Activated T-helper 1 cell treated with Interleukin-2 at 50 U/mL for 16 hours (primary cell): ENCODE results near the gene ACKR2.

Source experiments
- DNase-seq: peaks from one replicate; pipeline ENCODE4 v3.0.0-alpha.2; 2020; ENCODE audit warnings: low read depth

The ACKR2 gene

DNA sequence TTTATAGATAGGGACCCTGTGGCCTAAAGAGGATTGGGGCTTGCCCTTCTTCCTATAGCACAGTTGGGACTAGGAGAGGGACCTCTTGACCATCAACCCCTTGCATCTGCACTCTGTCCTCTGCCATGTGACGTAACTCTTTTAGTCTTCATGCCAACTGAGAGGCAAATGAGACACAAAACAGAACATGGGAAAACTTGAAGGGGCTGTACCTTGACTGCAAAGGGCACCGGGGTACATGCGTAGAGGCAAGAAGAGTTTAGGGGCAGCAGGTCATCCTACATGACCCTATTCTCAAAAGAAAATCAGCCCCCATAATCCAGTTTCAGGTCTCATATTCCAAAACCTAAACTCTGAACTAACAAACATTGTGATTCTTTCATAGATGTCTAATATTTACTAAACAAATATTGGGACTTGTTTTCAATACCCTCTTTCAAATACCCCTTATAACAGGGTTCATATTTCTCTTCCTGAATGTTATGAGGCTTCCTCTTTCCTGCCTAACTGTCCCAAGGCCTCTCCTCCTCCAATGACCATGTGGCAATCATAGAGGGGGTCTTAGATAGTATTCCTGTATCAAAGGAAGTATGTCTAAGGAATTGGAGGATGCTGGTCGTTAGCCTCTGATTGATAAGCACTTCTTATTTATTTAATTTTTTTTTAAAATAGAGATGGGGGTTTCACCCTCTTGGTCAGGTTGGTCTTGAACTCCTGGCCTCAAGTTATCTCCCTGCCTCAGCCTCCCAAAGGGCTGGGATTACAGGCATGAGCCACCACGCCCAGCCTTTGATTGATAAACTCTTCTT lies 20.6 kb downstream of the ACKR2 start:
- DNase-seq: no peak

DNA sequence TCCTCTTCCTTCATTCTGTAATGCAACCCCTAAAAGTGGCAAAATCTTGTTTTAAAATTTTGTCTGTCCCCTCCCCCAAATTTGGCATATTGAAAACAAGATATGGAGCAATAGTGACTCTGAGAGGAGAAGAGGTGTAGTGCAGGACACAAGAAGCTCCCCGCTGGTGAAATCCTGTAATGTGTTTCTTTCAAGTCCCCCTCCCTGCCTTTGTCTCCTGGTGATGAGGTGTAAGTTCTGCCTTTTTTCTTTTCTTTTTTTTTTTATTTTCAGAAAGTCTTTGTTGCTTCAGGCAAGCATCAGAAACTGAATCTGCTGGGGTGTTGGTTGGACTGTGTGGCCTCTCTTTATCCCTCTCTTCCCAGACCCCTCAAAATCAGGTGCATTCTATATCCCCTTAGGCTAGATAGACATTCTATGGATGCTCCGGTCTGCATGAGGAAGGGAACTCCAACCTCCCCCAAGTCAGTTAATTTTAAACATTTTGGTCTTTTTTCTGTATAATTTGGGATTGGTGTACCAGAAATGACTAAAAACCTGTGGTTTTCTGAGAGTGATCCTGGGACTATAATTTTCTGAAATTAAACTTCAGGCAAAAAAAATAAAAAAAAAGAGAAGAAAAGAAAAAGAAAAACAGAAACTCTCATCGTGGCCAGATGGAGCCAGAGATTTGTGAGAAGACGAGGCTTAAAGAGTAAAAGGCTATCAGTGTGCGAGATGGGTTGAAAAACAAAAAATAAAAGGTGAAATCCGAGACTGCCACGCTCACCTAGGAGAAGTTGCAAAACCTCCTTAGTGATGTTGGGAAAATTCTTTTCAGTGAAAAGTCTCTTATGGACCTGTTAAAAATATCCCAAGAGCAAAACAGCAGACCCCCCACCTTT lies 21.4 kb downstream of the ACKR2 start:
- DNase-seq: no peak

DNA sequence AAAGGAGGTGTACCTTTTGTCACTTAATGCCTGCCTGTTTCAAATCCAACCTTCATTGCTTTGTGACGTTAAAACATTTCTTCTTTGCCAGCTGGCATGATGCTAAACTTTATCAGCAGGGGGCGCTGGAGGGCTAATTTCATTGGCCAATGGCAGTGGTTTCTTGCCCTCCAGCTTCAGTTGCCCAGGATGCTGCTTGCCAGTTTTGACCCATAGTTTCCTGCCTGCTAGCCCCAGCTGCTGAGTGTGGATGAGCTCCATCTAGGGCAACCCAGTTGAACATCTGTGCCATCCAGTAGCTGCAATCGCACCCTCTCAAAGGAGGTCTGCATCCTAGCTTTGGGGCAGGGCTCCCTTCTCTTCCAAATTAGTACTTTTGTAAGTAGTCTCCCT lies 22.1 kb downstream of the ACKR2 start:
- peak; percentile 43 for DNase-seq

DNA sequence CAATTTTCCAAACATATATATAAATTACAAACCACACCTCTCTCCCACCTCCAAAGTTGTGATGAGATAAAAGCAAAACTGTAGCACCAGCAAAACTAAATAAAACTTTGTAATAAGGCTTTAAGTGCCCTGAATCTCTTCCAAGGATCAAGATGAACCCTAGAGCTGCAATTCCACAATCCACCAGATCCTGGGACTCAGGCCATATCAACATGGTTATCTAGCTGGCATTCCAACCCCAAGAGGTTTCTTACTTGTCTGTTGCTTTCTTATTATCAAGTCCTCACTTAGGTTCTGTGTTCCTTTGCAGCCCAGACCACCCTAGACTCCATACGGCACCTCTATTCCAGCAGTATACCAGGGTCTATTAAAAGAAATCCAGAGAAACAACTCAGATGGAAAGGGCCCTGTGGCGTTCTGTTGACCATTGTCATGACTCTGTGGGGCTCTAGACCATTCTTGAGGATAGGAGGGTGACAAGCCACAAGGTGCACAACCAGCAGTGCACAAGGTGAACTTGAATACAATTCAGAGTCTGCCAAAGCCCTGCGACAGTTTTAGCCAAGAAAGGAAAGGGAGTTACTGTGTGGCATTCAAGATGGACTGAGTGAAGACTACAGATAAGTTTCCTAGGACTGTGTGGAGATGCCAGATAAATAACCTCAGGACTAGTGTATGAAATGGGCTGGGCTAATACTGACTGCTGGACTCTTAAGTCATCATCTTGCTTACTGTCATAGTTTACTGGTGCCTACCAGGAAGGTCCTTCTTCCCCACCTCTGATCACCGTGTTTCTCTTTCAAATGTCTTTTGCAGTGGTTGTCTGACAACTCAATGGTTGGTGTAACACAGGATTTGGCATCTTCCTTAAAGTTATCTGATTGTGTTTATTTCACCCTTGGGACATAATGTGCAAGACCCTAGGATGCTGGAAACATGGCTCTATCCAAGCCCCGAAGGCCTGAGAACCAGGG lies 27.2 kb downstream of the ACKR2 start:
- no peak for DNase-seq

DNA sequence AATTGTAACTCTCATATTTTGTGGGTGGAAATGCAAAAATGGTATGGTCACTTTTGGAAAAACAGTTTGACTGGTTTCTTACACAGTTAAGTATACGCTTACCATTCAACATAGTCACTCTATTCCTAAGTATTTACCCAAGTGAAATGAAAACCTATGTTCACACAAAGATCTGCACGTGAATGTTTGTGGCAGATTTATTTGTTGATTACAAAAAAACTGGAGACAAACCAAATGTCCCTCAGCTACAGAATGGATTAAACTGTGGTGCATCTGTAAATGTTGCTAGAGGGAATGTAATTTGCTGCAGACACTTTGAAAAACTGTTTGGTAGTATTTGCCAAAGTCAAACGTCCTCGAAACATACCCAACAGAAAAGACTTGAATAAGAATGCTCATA lies 29.3 kb downstream of the ACKR2 start:
- DNase-seq: no peak

DNA sequence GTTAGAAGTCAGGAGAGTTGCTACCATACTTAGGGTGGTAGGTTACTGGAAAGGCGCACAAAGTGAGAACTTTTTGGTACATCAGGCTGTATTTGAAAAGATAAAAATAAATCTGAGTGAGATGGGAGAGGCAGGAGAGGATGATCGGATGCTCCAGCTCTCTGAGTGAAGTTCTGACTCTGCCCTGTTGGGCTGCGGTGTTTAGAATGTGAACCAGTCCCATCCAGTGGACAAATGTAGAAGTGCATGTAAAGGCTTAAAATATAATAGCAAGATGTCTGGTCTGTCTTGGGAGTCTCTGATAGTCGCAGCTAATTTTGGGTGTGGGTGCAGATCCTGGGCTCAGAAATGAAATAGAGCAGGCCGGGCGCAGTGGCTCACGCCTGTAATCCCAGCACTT lies 30.4 kb downstream of the ACKR2 start:
- no peak for DNase-seq

DNA sequence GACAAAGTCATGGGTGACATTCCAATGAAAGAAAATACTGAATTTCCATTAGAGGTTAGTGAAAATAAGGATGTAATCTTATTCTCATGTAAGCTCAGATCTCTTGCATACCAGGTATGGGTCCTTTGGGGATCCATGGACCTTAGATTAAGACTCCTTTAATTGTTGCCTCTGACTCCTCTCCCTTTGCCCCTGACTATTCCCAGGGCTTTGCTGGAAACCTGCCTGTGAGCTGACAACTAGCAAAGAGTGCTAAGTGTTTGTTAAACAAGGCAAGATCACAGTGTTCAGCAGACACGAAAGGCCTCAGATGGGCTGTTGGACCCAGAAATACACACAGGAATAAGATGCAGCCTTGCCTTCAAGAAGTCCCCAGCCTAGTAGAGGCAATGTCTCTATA lies 32.1 kb downstream of the ACKR2 start:
- DNase-seq: no peak

DNA sequence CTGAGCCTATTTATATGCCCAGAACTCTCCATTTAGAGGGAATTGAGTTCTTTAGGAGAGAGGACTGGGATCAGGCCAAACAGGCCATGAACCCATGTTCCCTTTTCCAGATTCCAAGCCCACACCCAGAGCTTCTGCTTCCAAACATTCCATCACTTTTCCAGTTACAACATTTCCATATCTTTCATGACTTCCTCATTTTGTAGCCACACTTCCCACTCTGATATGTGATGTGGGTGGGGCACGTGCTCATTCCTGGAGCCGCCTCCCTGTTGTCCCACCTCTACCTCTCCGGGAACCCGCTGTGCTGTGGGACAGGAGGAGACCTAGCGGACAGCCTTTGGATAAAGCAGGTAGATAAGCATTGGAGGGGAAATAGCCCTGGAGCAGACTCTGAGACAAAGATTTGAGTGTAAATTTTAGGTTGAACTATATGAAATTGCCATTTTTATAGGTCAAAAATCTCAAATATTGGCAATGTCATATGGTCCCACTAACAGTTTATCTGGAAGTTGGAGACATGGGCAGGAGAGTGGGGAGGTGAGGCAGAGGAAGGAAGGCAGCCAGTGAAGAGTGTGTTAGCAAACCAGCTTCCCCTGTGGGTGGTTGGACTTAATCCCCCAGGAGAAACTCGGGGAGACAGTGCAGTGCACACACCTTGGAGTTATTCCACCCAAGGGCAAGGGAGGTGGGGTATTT lies 34.6 kb downstream of the ACKR2 start:
- DNase-seq: no peak

DNA sequence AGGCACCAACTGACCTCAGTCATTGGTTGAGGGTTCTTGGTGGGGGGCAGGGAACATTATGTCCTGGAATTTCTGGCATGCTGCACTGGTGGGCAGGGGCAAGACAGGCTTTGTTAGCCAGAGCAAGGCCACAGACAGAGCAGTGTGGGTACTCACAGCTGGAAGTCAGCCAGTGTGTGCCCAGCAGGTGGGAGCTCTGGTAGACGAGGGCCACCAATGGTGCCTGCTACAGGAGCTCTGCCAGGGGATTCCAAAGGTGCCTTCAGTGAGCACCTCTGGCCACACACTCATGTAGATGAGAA lies 35.1 kb downstream of the ACKR2 start:
- no peak for DNase-seq

DNA sequence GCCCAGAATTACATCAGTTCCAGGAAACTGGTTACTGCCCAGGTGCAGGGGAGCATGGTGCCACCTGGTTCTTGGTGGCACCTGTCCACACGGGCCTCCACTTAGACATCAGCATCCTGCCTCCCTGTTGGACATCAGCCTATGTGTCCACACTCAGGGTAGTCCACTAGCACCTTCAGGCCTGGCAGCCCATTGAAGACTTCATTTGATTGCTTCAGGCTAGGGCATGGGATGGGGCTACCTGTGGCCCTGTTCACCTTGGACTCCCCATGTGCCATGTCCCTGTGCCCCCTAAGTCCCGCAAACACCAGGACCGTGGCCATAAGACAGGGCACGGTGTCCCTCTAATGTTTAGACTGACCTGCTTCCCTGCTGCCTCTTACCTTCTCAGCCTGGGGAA lies 35.6 kb downstream of the ACKR2 start:
- DNase-seq: no peak

DNA sequence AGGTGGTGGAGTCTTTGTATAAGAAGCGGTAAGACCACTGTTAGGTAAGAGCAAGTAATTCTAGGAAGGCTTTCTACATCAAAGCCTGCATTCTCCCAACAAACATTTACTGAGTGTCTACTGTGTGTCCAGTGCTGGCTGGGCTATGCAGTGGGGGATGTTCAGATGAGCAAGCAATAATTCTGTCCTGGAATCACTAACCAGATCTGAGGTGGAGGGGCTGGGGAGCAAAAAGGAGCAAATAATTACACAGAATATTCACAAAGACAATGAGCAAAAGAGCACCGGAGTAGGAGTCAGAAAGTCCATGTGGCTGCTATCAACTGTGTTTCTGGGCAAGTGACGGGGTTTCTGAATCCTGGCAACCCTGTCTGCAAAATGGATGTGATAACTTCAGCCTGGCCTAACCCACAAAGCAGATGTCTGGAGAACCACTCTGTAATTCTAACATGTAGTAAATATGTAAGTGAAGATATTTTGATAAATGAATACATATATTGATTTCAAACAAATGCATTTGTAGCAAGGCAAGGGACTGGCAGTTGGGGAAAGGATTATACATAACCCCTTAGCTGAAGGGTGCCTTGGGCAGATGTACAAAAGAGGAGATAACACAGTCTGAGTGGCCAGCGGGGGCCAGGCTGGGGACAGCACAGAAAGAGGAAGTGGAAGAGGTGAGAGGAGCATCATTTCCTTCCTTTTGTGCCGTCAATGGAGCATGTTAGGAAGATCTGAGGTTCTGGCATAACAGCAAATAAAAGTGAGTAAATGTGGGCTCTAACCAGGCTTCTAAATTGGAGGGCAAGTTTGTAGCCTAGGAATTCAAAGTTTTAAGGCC lies 37.7 kb downstream of the ACKR2 start:
- DNase-seq: no peak

DNA sequence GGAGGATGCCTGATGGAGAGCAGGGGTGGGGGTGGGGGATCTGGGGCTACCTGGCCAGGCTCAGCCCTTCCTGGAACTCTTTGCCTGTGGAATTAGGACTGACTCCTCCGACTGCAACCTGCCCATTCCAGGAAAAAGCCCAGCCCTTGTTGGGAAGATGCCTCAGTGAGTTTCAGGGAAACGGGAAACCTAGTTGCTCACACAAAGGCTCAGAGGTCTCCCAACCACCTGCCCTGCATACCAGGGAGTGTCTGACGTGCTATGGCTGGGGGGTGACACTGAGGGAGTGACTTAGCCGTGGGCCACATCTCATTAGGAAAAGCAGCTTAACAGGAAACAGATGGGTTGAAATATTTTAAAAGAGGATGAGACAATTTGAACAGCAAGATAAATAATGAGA lies 38.5 kb downstream of the ACKR2 start:
- no peak for DNase-seq

DNA sequence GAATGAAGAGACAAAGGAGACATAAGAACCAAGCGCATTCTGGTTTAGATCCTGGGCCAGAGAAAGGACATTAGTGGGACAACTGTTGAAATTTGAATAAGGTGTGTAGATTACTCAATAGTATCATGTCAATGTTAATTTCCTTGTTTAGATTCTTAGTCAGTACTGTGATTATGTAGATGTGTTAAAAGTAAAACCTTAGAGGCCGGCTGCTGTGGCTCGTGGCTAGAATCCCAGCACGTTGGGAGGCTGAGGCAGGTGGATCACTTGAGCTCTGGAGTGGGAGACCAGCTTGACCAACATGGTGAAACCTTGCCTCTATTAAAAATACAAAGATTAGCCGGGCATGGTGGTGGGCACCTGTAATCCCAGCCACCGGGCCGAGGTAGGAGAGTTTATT lies 39.8 kb downstream of the ACKR2 start:
- no peak for DNase-seq

DNA sequence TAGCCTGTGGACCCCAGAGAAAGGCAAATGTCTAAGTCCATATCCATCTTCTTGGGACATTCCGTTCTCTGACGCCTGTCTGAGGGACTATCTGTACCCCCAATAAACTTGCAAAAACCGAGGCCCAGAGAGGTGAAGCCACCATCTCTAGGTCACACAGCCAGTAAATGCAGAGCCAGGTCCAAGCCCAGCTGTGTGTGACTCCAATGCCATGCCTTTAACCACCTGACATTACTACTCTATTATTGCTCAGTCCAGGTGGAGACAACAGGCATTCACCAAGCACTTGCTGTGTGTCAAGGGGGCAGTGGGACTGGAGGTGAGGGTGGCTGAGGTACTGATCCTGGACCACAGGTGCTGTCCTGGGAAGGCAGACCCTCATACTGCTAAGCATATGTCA lies 41.0 kb downstream of the ACKR2 start:
- no peak for DNase-seq

DNA sequence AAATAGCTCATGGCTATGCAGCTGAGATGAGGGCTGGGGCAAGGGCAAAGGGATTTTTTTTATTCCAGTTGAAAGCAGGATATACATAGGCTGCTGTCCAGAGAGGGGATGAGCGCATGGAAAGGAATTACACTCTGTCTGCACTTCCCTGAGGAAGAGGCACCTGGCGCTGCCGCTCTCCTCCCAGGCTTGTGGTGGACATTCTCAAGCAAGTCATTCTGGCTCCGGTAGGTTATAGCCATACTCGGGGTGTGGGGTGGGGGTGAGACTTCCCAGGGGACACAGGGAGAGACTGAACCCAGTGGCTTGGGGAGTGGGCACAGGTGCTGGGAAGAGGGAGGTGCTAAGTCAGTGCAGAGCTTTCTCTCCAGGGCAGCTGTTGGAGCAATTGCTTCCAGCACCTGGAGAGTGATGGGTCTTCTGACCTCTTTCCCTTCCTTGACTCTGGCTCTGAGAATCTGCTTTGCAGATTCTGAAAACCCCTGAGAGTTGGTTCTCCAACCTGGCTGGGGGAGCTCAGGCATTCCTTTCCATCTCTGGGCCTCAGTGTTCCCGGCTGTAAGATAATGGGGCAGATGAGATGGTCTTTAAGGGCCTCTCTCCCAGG lies 42.1 kb downstream of the ACKR2 start:
- no peak for DNase-seq

DNA sequence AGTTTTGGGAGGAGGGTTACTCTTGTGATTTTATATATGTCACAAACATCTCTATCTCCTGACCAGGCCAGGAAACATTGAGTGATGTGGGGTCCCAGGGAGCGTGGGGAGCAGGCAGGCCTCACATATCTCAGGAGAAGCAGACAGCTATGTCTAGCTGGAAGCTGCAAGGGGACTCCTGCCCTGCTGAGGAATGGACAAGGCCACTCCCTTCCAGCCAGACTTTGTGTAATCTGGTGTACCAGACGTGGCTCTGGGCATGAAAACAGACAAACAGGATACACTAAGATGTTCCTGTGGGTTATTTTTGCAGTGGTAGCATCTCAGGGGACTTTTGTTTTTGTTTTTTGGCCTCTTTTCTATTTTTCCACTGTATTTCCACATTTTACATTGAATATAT lies 43.2 kb downstream of the ACKR2 start:
- no peak for DNase-seq

DNA sequence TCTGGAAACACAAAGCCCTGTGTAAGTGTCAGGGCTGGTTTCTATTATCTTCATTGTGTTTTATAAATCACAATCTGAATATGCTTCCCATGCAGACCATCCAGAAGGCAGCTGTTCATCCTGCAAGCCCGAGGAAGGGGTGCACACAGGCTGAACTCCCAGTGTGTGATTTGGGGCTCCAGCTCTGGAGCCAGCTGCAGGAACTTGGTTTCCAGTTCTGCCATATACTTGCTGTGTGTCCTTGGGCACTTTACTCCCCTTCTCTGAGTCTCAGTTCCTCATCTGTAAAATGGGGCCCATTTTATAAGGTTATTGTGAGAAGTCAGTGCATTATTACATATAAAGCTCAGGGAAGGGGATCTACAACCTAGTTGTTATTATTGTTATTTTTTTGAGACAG lies 43.8 kb downstream of the ACKR2 start:
- DNase-seq: no peak

DNA sequence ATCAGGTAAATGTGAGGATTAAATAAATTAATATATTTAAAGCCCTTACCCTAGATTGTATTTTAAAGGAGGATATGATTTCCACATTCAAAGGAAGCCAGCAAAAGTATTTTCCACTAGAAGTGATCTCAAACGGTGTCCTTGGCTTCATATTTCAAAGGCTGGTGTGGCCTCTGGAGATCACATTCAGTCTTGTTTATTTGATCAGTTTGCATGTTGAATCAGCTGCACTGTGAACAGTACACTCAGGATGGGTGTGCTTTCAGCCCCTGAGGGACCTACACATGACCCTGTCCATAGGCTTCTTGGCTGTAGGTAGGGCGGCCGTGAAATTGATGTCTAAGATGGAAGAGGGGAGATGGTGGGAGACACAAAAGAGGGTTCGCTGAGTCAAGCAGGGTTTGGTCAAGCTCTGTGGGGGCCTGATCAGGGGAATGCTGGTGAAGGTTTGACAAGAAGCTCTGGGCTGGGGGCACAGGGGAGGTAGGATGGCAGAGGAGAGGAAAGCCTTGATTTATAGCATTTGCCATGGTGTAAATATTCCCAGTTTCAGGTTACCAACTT lies 44.6 kb downstream of the ACKR2 start:
- no peak for DNase-seq

DNA sequence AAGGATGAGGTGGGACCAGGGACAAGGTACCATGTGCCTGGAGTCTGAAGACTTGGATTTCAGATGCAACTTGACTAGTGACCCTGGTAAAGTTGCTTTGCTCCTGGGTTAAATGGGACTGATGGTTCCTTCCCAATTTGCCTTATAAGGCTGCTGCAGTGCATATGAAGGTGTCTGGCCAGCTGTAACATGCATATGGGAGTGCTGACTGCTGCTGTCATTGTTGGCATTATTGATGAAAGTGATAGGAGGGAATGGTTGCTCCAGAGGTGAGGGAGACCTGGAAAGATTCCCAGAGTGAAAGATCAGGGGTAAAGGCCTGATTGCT lies 45.9 kb downstream of the ACKR2 start:
- no peak for DNase-seq
